Measurements from ENCODE around the gene TMC8.

DNA sequence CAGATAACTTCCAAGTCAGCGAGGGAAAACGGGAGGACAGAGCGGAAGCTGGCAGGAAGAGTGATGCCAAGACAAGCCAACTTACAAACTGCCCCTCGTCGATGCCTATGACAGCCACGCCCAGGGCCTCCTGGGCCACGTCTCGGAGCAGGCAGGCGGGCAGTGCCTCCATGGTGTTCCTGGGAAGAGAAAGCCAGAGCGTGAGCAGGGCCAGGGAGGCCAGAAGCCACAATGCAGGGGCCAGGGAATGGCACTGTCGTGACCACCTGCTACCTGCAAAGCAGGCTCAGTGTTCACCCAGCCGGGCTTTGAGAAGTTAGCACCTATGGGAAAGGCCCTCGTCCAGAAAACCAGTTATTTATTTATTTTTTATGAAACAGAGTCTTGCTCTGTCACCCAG lies 51.9 kb downstream of the TMC8 start:
- TF ChIP-seq KDM1A (IDR thresholded peaks at IDR 0.05; ENCODE audit: borderline replicate concordance, low read length), result no peak
- no peak for TF ChIP-seq SP2 (IDR thresholded peaks at IDR 0.05; ENCODE audit: low read length)
- no peak for TF ChIP-seq CTCF (IDR thresholded peaks at IDR 0.05; ENCODE audit: control extremely low read depth in 1 of 3, insufficient read depth in 1 of 3, low read depth in 1 of 3, low read length in 3 of 3)
- no peak for TF ChIP-seq POLR2A (IDR thresholded peaks at IDR 0.05; ENCODE audit: control extremely low read depth in 1 of 2, low read depth in 2 of 2, low read length in 2 of 2)
- TF ChIP-seq CHD1 (IDR thresholded peaks at IDR 0.05; ENCODE audit: low read depth, low read length), result no peak
- no peak for TF ChIP-seq HDAC2 (IDR thresholded peaks at IDR 0.05; ENCODE audit: borderline replicate concordance in 1 of 2, low read depth in 2 of 2, low read length in 2 of 2)

Measured in H1 (cell line).